Measurements from ENCODE around the gene SPINK5. TPM values are rescaled to one million over a fixed set of nuclear protein-coding genes. Genes with fewer than 3 reads are reported as not detected.

The SPINK5 gene
- total RNA-seq, 4 donors from 2014 or later, result 0.13 to 6.7 TPM; not detected in 2

DNA sequence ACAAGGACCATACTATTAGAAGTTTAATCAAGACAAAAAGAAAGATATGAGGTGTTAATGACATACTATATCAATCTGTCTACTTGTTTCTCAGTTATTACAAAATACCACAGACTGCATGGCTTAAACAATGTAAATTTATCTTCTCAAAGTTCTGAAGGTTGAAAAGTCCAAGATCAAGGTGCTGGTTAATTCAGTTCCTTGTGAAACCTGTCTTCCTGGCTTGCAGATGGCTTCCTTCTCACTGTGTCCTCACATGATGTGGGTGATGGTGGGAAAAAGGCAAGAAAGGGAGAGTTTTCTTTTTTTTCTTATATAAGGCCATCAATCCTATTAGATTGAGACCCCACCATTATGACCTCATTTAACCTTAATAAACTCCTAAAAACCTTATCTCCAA is 89.0 kb downstream of the SPINK5 start:
- DNase-seq, result no peak
- no peak overlapping the region for H3K27ac ChIP-seq
- intact Hi-C loops (cut with DNase I), result no loop called here
- H3K4me3 ChIP-seq (replicated peaks in 1 of 3), result no peak overlapping the region
- H3K27me3 ChIP-seq, result no peaks in the 10 kb centered on the region
- H3K9me3 ChIP-seq, result no peaks in the 10 kb centered on the region
- TF ChIP-seq, protein P1, sequence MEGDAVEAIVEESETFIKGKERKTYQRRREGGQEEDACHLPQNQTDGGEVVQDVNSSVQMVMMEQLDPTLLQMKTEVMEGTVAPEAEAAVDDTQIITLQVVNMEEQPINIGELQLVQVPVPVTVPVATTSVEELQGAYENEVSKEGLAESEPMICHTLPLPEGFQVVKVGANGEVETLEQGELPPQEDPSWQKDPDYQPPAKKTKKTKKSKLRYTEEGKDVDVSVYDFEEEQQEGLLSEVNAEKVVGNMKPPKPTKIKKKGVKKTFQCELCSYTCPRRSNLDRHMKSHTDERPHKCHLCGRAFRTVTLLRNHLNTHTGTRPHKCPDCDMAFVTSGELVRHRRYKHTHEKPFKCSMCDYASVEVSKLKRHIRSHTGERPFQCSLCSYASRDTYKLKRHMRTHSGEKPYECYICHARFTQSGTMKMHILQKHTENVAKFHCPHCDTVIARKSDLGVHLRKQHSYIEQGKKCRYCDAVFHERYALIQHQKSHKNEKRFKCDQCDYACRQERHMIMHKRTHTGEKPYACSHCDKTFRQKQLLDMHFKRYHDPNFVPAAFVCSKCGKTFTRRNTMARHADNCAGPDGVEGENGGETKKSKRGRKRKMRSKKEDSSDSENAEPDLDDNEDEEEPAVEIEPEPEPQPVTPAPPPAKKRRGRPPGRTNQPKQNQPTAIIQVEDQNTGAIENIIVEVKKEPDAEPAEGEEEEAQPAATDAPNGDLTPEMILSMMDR (IDR thresholded peaks at IDR 0.05), result no peak
- no peak for TF ChIP-seq POLR2A (IDR thresholded peaks at IDR 0.05)
- H3K4me1 ChIP-seq, result peaks cover 0 to 7% of the 10 kb centered on the region in 2 donors
- no peaks in the 10 kb centered on the region for H3K36me3 ChIP-seq

DNA sequence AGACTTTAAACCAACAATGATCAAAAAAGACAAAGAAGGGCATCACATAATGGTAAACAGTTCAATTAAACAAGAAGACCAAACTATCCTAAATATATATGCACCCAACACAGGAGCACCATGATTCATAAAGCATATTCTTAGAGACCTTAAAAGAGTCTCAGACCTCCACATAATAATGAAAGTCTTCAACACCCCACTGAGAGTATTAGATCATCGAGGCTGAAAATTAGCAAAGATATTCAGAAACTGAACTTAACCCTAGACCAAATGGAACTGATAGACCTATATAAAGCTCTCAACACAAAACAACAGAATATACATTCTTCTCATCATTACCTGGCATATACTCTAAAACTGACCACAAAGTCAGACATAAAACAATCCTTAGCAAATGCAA is 92.8 kb downstream of the SPINK5 start:
- 94% methylated on average over 1 of the region's 1 CpG for WGBS, 2 donors
- DNase-seq, result no peak
- Histone ChIP-seq H3K9me3 (no peaks in the 10 kb centered on the region), H3K27ac (no peak overlapping the region), H3K4me1 (no peaks in the 10 kb centered on the region), H3K36me3 (no peaks in the 10 kb centered on the region), H3K27me3 (no peaks in the 10 kb centered on the region), H3K4me3 (replicated peaks in 1 of 3) (no peak overlapping the region)
- intact Hi-C loops (cut with DNase I), result no loop called here
- TF ChIP-seq, protein P1 (IDR thresholded peaks at IDR 0.05), result no peak
- TF ChIP-seq POLR2A (IDR thresholded peaks at IDR 0.05), result no peak

DNA sequence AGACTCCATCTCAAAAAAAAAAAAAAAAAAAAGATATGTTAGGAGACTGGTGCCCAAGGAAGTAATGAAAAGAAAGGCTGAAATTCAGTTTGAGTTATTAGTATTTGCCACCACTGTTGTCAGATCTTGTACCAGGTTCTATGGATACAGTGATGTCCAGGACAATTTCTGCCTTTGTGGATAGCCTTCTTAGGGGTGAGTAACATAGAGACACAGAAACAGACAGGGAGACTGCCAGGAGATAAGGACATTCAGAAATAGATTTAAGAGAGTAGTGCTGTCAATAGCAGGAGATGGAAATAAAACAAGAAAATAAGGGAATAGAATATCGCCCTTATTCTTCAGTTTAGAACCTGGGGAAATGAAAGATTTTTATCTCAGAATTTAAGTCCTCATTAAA is 98.3 kb downstream of the SPINK5 start:
- no peak overlapping the region for H3K4me3 ChIP-seq (replicated peaks in 1 of 3)
- H3K36me3 ChIP-seq, result no peaks in the 10 kb centered on the region
- no peaks in the 10 kb centered on the region for H3K27me3 ChIP-seq
- WGBS, 2 donors, result 97 to 98% methylated on average over 1 of the region's 1 CpG
- no peaks in the 10 kb centered on the region for H3K4me1 ChIP-seq
- H3K9me3 ChIP-seq, result no peaks in the 10 kb centered on the region
- no peak for DNase-seq
- no peak for TF ChIP-seq POLR2A (IDR thresholded peaks at IDR 0.05)
- TF ChIP-seq, protein P1 (IDR thresholded peaks at IDR 0.05), result no peak
- intact Hi-C loops (cut with DNase I), result no loop called here
- H3K27ac ChIP-seq, result no peak overlapping the region

DNA sequence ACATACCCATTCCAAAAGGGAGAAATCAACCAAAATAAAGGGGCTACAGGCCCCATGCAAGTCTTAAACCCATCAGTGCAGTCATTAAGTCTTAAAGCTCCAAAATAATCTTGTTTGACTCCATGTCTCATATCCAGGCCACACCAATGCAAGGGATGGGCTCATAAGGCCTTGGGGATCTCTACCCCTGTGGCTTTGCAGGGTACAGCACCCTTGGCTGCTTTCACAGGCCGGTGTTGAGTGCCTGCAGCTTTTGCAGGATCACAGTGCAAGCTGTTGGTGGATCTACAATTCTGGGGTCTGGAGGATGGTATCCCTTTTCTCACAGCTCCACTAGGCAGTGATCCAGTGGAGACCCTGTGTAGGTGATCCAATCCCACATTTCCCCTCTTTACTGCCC is 99.6 kb downstream of the SPINK5 start:
- H3K36me3 ChIP-seq, result no peaks in the 10 kb centered on the region
- intact Hi-C loops (cut with DNase I), result no loop called here
- no peaks in the 10 kb centered on the region for H3K9me3 ChIP-seq
- no peak overlapping the region for H3K27ac ChIP-seq
- DNase-seq, result no peak
- H3K4me1 ChIP-seq, result no peaks in the 10 kb centered on the region
- TF ChIP-seq POLR2A (IDR thresholded peaks at IDR 0.05), result no peak
- TF ChIP-seq, protein P1 (IDR thresholded peaks at IDR 0.05), result no peak
- no peak overlapping the region for H3K4me3 ChIP-seq (replicated peaks in 1 of 3)
- 100% methylated on average over 1 of the region's 1 CpG for WGBS, 2 donors
- H3K27me3 ChIP-seq, result no peaks in the 10 kb centered on the region

DNA sequence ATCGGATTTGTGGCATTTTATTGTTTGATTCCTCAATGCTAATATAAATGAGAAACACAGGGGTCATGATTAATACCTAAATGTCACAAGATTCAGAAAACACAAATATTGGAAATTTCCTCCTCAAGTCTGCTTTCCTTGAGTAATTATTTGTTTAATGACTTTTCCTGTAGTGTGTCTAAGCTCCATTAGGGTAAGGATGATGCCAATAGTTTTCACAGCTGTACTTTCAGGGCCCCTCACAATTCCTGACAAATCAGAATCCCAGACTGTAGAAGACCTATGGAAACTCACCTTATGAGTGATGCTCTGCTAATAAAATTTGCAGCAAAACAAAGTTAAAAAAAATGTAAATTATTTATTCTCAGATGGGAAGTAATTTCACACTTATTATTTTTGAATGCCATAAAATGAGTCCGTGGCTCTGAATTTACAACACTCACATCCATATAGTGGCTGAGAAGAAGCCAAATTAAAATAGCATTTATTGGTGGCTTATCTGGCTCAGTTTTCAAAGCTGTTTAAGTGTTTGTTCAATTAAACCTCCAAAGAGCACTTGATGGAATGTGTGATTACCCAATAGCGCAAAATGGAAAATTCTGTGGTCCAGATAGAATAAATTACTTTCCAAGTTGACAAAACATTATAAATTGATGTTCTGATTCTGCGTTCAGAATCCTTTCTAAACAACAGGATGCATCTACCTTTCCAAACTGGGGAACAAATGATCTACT is 102.9 kb downstream of the SPINK5 start:
- no peaks in the 10 kb centered on the region for H3K9me3 ChIP-seq
- TF ChIP-seq POLR2A (IDR thresholded peaks at IDR 0.05), result no peak
- TF ChIP-seq, protein P1 (IDR thresholded peaks at IDR 0.05), result no peak
- no peak for DNase-seq
- no peak overlapping the region for H3K27ac ChIP-seq
- 83 to 85% methylated on average over 4 of the region's 4 CpGs for WGBS, 2 donors
- H3K36me3 ChIP-seq, result no peaks in the 10 kb centered on the region
- intact Hi-C loops (cut with DNase I), result no loop called here
- H3K4me3 ChIP-seq (replicated peaks in 1 of 3), result no peak overlapping the region
- H3K4me1 ChIP-seq, result no peaks in the 10 kb centered on the region
- H3K27me3 ChIP-seq, result no peaks in the 10 kb centered on the region

Measured in thyroid gland (tissue), 4 donors.